SK-N-SH treated with all-trans-retinoic acid at 6 μM for 48 hours (cell line): ENCODE results near the gene SARDH.

ENCODE experiments used
- ATAC-seq: fragments of 200-7000 bp; cut with Tn5 transposase; 3 replicates; pipeline ENCODE4 v1.9.1; 2020; ENCODE audit warnings: mild to moderate bottlenecking, moderate library complexity
- BACH2 ChIP-seq: fragments of 250-450 bp; sonication (Bioruptor Pico); IDR thresholded peaks from 2 replicates; pipeline ENCODE4 v1.9.0; 2021; ENCODE audit warnings: mild to moderate bottlenecking, borderline replicate concordance
- CSDC2 ChIP-seq: fragments of 250-450 bp; sonication (Bioruptor Pico); IDR thresholded peaks from 2 replicates; pipeline ENCODE4 v1.5.0; 2020; ENCODE audit warnings: mild to moderate bottlenecking, moderate library complexity
- ESRRG ChIP-seq: fragments of 250-450 bp; sonication (Bioruptor Pico); IDR thresholded peaks from 2 replicates; pipeline ENCODE4 v1.6.1; 2021; ENCODE audit warnings: mild to moderate bottlenecking
- GLIS3 ChIP-seq: fragments of 250-450 bp; sonication (Bioruptor Pico); IDR thresholded peaks from 2 replicates; pipeline ENCODE4 v1.5.0; 2020; ENCODE audit warnings: mild to moderate bottlenecking, moderate library complexity
- OSR1 ChIP-seq: fragments of 250-450 bp; sonication (Bioruptor Pico); IDR thresholded peaks from 2 replicates; pipeline ENCODE4 v1.8.0; 2022; ENCODE audit warnings: moderate library complexity, mild to moderate bottlenecking, inconsistent platforms
- PPARA ChIP-seq: fragments of 250-450 bp; sonication (Bioruptor Pico); IDR thresholded peaks from 2 replicates; pipeline ENCODE4 v1.5.0; 2020; ENCODE audit warnings: mild to moderate bottlenecking, borderline replicate concordance
- RARB ChIP-seq: fragments of 250-450 bp; sonication (Bioruptor Pico); IDR thresholded peaks from 2 replicates; pipeline ENCODE4 v1.8.0; 2021; ENCODE audit warnings: mild to moderate bottlenecking, moderate library complexity
- TCF4 ChIP-seq: fragments of 250-450 bp; sonication (Bioruptor Pico); IDR thresholded peaks from 2 replicates; pipeline ENCODE4 v1.8.0; 2021; ENCODE audit warnings: mild to moderate bottlenecking, moderate library complexity, borderline replicate concordance
- TOX ChIP-seq: fragments of 250-450 bp; sonication (Bioruptor Pico); IDR thresholded peaks from 2 replicates; pipeline ENCODE4 v1.8.0; 2021; ENCODE audit warnings: mild to moderate bottlenecking, moderate library complexity, borderline replicate concordance
- ZC3H10 ChIP-seq: fragments of 250-450 bp; sonication (Bioruptor Pico); IDR thresholded peaks from 2 replicates; pipeline ENCODE4 v1.5.1; 2021; ENCODE audit warnings: mild to moderate bottlenecking, moderate library complexity
- ZFP3 ChIP-seq: fragments of 250-450 bp; sonication (Bioruptor Pico); IDR thresholded peaks from 2 replicates; pipeline ENCODE4 v1.5.0; 2020; ENCODE audit warnings: mild to moderate bottlenecking, moderate library complexity
- ZFP30 ChIP-seq: fragments of 450-650 bp; formaldehyde crosslinking; IDR thresholded peaks from 2 replicates; pipeline ENCODE4 v1.5.0; 2022; ENCODE audit warnings: mild to moderate bottlenecking, moderate library complexity
- ZNF565 ChIP-seq: fragments of 450-650 bp; formaldehyde crosslinking; conservative IDR thresholded peaks from 2 replicates; pipeline ENCODE4 v1.5.0; 2020; ENCODE audit warnings: low read depth, mild to moderate bottlenecking, moderate library complexity
- ZNF70 ChIP-seq: fragments of 450-650 bp; formaldehyde crosslinking; IDR thresholded peaks from 2 replicates; pipeline ENCODE4 v1.5.0; 2020; ENCODE audit warnings: mild to moderate bottlenecking, moderate library complexity
- ZNF8 ChIP-seq: fragments of 450-650 bp; formaldehyde crosslinking; IDR thresholded peaks from 2 replicates; pipeline ENCODE4 v1.5.0; 2020; ENCODE audit warnings: mild to moderate bottlenecking, moderate library complexity
- TF ChIP-seq, protein P1 (sequence below): fragments of 250-450 bp; sonication (Bioruptor Pico); IDR thresholded peaks from 2 replicates; pipeline ENCODE4 v1.8.0; 2020; ENCODE audit warnings: mild to moderate bottlenecking, moderate library complexity, borderline replicate concordance
- TF ChIP-seq, protein P2 (sequence below): fragments of 250-450 bp; sonication (Bioruptor Pico); IDR thresholded peaks from 2 replicates; pipeline ENCODE4 v1.5.1; 2020; ENCODE audit warnings: low read depth, mild to moderate bottlenecking, moderate library complexity
- TF ChIP-seq, protein P3 (sequence below): fragments of 250-450 bp; sonication (Bioruptor Pico); IDR thresholded peaks from 2 replicates; pipeline ENCODE4 v1.8.0; 2021; ENCODE audit warnings: low read depth, mild to moderate bottlenecking, moderate library complexity, borderline replicate concordance
- TF ChIP-seq, protein P4 (sequence below): fragments of 250-450 bp; sonication (Bioruptor Pico); IDR thresholded peaks from 2 replicates; pipeline ENCODE4 v1.5.0; 2020; ENCODE audit warnings: mild to moderate bottlenecking, moderate library complexity
- TF ChIP-seq, protein P5 (sequence below): fragments of 250-450 bp; sonication (Bioruptor Pico); IDR thresholded peaks from 2 replicates; pipeline ENCODE4 v1.5.1; 2021; ENCODE audit warnings: mild to moderate bottlenecking, moderate library complexity

The SARDH gene

DNA sequence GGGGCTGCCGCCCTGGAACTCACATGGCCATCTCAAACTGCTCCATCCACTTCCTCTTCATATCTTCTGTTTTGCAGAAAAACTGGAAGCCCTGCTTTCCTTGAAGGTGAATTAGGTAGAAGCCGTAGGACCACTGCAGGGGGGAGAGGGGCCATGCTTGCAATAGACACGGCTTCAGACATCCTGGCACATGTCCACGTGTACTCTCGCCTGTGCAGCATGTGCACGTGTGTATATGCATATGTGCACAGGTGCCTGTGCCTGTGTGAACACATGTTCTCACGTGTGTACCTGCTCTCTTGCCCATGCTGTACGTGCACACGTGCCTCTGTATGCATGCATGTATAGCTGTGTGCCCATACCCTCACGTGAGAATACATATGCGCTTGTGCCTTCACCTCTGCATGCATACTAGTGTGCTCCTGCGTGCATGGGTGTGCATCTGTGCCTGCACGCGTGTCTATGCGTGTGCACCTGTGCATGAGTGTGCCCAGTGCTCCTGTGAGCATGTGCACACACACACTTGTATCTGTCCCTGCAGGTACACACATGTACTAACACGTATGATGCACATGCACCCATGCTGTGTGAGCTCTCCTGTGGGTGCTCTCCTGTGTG, 47.7 kb upstream of the SARDH start:
- TF ChIP-seq TCF4 (no peak), GLIS3 (CRISPR knock-in tag) (no peak), ZNF565 (no peak)
- TF ChIP-seq, protein P1, sequence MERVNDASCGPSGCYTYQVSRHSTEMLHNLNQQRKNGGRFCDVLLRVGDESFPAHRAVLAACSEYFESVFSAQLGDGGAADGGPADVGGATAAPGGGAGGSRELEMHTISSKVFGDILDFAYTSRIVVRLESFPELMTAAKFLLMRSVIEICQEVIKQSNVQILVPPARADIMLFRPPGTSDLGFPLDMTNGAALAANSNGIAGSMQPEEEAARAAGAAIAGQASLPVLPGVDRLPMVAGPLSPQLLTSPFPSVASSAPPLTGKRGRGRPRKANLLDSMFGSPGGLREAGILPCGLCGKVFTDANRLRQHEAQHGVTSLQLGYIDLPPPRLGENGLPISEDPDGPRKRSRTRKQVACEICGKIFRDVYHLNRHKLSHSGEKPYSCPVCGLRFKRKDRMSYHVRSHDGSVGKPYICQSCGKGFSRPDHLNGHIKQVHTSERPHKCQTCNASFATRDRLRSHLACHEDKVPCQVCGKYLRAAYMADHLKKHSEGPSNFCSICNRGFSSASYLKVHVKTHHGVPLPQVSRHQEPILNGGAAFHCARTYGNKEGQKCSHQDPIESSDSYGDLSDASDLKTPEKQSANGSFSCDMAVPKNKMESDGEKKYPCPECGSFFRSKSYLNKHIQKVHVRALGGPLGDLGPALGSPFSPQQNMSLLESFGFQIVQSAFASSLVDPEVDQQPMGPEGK (CRISPR knock-in tag) = no peak
- ATAC-seq = no peak

DNA sequence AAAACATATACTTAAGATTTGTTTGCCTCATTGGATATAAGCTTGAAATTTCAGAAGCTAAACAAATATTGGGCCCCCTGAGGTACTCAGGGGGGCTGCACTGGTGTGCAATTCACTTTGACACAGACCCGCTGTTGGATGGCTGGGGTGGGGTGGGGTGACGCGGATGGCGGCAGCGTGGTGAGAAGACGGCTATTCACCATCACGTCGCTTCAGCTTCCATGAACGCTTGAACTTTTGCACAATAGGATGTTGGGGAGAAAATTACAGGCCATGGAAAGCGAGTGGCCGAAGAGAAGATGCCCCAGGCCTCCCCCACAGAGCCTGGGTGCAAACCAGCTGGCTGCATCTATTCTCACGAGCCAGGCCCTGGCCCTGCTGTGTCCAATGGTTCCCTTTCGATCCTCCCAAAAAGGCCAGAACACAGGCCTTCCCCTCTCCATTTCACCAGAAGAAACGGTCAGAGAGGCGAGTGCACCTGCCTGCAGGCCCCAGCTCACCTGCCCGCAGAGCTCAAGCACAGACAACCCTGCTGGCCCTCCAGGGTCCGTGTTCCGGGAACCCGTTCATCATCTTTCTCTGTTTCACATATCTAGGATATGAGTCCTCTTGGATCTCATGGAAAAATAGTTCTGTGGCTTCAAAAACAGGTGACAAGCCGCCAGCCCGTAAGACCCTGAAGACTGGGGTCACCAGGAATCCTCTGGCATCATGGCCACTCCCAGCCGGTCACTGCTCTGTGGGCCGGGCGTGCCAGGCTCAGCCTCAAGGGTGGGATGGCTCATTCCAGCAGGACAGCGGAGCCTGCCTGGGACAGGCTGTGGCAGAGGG, 46.8 kb upstream of the SARDH start:
- TF ChIP-seq ZFP30 = no peak
- no peak for TF ChIP-seq ZFP3 (CRISPR knock-in tag)
- no peak for TF ChIP-seq BACH2 (CRISPR knock-in tag)
- TF ChIP-seq ZNF565 = no peak
- no peak for TF ChIP-seq TOX (CRISPR knock-in tag)
- no peak for ATAC-seq

DNA sequence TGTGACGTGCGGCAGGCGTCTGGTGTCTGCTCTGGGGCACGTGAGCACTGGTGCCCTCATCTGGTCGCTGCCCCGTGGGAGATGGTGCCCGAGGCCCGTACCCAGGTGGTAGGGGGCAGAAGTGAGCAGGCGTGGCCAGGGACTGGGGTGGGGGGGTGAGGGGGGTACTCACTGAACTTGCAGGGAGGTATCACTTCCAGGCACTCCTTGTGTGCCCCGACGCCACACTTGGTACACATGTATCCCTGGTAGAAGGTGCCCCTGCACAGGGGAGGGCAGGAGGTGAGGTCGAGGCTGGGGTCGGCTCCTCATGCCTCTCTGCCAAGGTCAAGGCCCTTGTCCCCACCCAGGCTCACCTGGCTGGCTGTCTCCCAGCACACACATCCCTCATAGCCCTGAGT, 45.2 kb upstream of the SARDH start:
- no peak for ATAC-seq
- no peak for TF ChIP-seq ESRRG (CRISPR knock-in tag)
- no peak for TF ChIP-seq BACH2 (CRISPR knock-in tag)
- TF ChIP-seq, protein P2, sequence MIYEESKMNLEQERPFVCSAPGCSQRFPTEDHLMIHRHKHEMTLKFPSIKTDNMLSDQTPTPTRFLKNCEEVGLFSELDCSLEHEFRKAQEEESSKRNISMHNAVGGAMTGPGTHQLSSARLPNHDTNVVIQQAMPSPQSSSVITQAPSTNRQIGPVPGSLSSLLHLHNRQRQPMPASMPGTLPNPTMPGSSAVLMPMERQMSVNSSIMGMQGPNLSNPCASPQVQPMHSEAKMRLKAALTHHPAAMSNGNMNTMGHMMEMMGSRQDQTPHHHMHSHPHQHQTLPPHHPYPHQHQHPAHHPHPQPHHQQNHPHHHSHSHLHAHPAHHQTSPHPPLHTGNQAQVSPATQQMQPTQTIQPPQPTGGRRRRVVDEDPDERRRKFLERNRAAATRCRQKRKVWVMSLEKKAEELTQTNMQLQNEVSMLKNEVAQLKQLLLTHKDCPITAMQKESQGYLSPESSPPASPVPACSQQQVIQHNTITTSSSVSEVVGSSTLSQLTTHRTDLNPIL (CRISPR knock-in tag) = no peak
- no peak for TF ChIP-seq ZNF565
- TF ChIP-seq, protein P3, sequence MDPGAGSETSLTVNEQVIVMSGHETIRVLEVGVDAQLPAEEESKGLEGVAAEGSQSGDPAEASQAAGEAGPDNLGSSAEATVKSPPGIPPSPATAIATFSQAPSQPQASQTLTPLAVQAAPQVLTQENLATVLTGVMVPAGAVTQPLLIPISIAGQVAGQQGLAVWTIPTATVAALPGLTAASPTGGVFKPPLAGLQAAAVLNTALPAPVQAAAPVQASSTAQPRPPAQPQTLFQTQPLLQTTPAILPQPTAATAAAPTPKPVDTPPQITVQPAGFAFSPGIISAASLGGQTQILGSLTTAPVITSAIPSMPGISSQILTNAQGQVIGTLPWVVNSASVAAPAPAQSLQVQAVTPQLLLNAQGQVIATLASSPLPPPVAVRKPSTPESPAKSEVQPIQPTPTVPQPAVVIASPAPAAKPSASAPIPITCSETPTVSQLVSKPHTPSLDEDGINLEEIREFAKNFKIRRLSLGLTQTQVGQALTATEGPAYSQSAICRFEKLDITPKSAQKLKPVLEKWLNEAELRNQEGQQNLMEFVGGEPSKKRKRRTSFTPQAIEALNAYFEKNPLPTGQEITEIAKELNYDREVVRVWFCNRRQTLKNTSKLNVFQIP (CRISPR knock-in tag) = no peak
- no peak for TF ChIP-seq TOX (CRISPR knock-in tag)
- TF ChIP-seq, protein P4, sequence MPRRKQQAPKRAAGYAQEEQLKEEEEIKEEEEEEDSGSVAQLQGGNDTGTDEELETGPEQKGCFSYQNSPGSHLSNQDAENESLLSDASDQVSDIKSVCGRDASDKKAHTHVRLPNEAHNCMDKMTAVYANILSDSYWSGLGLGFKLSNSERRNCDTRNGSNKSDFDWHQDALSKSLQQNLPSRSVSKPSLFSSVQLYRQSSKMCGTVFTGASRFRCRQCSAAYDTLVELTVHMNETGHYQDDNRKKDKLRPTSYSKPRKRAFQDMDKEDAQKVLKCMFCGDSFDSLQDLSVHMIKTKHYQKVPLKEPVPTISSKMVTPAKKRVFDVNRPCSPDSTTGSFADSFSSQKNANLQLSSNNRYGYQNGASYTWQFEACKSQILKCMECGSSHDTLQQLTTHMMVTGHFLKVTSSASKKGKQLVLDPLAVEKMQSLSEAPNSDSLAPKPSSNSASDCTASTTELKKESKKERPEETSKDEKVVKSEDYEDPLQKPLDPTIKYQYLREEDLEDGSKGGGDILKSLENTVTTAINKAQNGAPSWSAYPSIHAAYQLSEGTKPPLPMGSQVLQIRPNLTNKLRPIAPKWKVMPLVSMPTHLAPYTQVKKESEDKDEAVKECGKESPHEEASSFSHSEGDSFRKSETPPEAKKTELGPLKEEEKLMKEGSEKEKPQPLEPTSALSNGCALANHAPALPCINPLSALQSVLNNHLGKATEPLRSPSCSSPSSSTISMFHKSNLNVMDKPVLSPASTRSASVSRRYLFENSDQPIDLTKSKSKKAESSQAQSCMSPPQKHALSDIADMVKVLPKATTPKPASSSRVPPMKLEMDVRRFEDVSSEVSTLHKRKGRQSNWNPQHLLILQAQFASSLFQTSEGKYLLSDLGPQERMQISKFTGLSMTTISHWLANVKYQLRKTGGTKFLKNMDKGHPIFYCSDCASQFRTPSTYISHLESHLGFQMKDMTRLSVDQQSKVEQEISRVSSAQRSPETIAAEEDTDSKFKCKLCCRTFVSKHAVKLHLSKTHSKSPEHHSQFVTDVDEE = no peak
- TF ChIP-seq ZC3H10 = no peak
- TF ChIP-seq, protein P5, sequence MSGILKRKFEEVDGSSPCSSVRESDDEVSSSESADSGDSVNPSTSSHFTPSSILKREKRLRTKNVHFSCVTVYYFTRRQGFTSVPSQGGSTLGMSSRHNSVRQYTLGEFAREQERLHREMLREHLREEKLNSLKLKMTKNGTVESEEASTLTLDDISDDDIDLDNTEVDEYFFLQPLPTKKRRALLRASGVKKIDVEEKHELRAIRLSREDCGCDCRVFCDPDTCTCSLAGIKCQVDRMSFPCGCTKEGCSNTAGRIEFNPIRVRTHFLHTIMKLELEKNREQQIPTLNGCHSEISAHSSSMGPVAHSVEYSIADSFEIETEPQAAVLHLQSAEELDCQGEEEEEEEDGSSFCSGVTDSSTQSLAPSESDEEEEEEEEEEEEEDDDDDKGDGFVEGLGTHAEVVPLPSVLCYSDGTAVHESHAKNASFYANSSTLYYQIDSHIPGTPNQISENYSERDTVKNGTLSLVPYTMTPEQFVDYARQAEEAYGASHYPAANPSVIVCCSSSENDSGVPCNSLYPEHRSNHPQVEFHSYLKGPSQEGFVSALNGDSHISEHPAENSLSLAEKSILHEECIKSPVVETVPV (CRISPR knock-in tag) = no peak
- TF ChIP-seq ZFP30 = no peak
- TF ChIP-seq, all 23 proteins: peak for 0

DNA sequence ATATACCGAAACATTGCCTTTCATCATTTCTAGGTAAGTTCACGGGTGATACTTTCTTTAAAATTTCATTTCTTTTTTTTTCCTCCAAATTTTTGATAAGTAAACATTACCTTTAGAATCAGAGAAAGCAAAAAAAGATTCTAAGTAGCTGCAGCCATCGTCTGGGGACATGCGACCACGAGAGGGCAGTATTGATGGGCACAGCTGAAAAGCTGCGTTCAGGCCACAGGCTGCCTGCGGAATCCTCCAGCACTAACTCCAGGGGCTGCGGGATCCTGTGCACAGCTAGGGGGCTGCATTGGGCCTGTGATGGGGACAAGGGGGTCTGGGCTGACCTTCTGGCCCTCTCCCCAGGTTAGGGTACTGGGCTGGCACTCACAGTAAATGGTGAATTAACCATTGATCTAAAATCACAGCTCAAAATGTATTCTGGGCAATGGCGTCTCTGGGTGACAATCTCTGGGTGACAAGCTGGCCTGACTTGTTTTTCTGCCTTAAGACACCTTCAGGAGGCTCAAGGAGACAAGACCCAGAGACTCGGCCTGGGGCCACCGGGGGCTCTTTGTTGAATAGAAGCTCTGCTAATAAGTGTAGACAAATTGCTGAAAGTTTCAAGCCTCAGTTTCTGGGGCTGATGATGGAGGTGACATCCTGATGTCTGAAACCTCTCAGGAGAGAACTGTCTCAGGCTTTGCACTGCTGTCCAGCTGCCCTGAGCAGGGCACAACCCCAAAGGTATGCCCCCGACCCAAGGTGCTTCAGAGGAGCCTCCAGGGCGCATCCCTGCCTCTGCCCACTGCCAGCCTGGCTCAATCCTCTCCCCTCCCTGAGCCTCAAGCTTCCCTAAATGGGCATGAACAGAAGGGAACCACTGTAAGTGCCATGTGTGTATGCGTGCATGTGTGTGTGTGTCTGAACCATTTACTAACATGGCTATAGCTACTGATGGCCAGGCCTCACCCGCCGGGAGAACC, 44.3 kb upstream of the SARDH start:
- ATAC-seq = peak; percentile 88
- TF ChIP-seq PPARA (CRISPR knock-in tag) = no peak
- no peak for TF ChIP-seq RARB (CRISPR knock-in tag)
- no peak for TF ChIP-seq ZFP30
- no peak for TF ChIP-seq ZNF70 (CRISPR knock-in tag)
- TF ChIP-seq ZNF565 = no peak
- no peak for TF ChIP-seq GLIS3 (CRISPR knock-in tag)
- TF ChIP-seq CSDC2 (CRISPR knock-in tag) = no peak
- no peak for TF ChIP-seq ZNF8 (CRISPR knock-in tag)
- TF ChIP-seq, protein P5 (CRISPR knock-in tag) = no peak
- TF ChIP-seq OSR1 (CRISPR knock-in tag) = no peak
- no peak for TF ChIP-seq TOX (CRISPR knock-in tag)
- TF ChIP-seq, protein P3 (CRISPR knock-in tag) = no peak
- TF ChIP-seq, all 23 proteins: peak for 0
